ENCODE measurements around the gene SEPHS2. TPM values are rescaled to one million over a fixed set of nuclear protein-coding genes. Genes with fewer than 3 reads are reported as not detected.
"Not testable (repeated sequence)": the region's sequence is repeated elsewhere in the genome, so short reads cannot be mapped to it uniquely, and the experiment has no call there.

The SEPHS2 gene, protein sequence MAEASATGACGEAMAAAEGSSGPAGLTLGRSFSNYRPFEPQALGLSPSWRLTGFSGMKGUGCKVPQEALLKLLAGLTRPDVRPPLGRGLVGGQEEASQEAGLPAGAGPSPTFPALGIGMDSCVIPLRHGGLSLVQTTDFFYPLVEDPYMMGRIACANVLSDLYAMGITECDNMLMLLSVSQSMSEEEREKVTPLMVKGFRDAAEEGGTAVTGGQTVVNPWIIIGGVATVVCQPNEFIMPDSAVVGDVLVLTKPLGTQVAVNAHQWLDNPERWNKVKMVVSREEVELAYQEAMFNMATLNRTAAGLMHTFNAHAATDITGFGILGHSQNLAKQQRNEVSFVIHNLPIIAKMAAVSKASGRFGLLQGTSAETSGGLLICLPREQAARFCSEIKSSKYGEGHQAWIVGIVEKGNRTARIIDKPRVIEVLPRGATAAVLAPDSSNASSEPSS
- total RNA-seq = 48.4 TPM
- long read RNA-seq, transcript SEPHS2-201 (1 exons, 2,551 nt) = major isoform, 369 of 370 reads
- long read RNA-seq, partial matches to known transcripts = 0 of 370 reads
- long read RNA-seq, other reads (novel, unspliced or antisense) = 1 of 370 reads

DNA sequence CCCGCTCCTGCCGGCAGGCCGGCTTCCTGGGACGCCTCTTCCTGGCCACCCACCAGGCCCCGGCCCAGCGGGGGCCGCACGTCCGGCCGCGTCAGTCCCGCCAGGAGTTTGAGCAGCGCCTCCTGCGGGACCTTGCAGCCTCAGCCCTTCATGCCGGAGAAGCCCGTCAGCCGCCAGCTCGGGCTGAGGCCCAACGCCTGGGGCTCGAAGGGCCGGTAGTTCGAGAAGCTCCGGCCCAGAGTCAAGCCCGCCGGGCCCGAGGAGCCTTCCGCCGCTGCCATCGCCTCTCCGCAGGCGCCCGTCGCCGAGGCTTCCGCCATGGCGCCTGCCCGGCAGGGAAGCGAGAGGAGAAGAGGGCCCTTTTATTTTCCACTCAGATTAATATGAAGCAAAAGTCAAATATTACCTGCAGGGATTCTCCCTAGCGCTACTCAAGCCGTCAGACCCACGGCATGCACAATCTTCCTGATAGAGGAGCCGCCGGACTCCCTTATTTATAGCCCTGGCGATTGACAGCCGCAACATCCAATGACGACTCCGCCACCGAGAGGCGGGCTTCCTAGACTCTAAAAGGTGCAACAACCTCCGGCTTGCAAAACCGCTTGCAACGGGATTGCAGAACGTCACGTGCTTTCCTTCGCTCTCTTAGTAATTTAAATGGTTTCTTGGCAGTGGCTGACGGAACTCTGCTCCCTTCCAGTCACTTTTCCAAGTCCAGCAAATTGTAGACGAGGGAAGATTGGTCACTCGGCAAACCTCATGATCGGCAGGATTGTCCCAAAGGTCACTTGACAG, at the start of gene SEPHS2:
SEPHS2 (minus strand) TSS at position 467 of the 795 bp plus-strand sequence; CDS start at position 320, 147 bp downstream.
- DNase-seq (ENCODE audit: low spot score) = peak; percentile 97

GRCh38 chr16:30494709-30495108, 49.0 kb upstream of the SEPHS2 start:
- DNase-seq (ENCODE audit: low spot score) = no peak

- no peak for DNase-seq (ENCODE audit: low spot score)
Observed at GRCh38 chr16:30493941-30494488, 48.3 kb upstream of the SEPHS2 start.

DNA sequence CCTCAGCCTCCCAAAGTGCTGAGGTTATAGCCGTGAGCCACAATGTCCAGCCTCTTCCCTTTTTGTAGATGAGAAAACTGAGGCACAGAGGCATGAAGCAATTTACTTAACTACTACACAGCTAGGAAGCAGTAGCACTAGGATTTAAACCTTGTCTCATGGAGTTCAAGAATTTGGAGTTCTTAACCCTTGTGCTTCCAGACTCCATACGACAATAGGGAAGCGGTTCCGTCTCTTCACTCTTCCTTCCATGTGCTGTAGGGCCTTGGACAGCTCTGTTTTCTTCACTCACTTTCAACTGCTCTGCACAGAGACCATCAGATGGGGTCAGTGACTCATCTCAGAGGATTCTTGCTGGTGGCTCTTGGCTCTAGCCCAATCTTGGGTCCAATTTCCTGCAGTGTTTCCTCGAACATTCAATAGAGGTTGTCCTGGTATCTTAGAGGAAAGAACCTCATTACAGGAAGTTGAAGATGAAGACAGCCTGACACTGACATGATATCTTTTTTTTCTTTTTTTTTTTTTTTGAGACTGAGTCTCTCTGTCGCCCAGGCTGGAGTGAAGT, 46.2 kb upstream of the SEPHS2 start:
- DNase-seq (ENCODE audit: low spot score) = no peak

GRCh38 chr16:30491229-30491628, 45.6 kb upstream of the SEPHS2 start:
- DNase-seq (ENCODE audit: low spot score) = no peak

DNA sequence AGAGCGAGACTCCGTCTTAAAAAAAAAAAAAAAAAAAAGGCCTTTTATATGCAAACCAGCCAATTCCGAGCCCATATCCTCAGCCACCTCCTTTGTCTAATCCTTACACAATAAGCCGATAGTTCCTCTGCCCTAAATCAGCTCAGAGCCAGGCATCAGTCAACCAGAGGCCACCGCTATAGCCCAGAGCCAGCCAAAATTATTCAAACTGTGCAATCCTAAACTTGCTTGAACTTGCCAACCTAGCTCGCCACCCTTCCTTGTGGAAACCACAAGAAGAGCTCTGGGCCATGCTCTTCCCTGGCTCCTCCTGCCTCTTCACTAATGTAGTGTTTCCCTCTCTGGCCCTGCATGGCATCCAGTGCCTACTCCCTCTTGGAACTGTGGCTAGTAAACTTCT, 44.5 kb upstream of the SEPHS2 start:
- DNase-seq (ENCODE audit: low spot score) = no peak

DNA sequence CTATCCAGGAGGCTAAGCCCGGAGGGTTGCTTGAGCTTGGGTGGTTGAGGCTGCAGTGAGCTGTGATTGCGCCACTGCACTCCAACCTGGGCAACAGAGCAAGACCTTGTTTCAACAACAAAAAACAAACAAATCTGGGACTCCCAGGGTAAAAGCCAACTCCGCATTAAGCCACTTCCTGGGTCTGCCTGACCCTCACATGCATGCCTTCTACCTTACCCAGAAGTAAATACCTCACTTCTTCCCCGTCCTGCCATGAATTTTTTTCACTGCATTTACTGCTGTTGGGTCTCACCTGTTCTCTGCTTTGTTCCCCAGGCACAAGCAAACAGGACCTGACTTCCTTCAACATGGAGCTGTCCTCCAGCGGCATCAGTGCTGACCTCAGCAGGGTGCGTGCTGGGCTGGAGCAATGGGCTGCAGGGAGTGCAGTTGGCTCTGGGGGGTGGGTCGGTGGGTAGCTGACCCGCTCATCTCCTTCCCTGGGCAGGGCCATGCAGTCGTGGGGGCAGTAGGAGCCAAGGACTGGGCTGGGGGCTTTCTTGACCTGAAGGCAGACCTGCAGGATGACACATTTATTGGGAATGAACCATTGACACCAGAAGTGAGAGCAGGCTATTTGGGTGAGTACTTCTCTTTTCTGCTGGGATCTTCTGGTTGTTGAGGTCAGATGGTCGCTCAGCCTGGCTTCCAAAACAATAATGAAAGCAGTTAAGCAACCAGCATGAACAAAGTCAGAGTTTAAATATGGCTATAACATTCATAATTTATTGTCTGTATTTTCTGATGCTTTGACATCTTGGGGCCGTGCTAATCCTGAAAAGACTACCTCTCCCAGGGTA, 43.3 kb upstream of the SEPHS2 start:
- no peak for DNase-seq (ENCODE audit: low spot score)

DNA sequence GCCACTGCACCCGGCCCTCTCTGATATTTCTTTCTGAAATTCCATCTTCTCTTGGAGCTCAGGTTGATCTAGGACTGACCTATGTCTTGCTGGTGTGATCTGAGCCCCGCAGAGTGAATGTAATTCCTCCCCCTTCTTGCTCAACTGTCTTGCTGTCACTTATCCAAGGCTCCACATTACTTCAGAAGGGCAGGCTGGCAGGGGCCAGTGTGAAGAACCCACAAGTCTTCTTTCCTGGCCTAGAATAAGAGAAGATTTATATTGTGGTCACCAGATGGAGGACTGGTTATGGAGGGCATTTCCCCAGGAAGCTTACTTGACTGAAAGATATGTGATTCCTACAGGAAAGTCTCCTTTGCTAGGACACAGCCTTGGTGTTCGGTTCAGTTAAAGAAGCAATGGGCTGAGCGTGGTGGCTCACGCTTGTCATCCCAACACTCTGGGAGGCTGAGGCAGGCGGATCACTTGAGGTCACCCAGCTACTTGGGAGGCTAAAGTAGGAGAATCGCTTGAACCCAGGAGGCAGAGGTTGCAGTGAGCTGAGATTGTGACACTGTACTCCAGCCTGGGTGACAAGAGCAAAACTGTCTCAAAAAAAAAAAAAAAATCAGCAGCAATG, 40.3 kb upstream of the SEPHS2 start:
- no peak for DNase-seq (ENCODE audit: low spot score)

- DNase-seq (ENCODE audit: low spot score) = no peak
Observed at GRCh38 chr16:30484887-30485286, 39.2 kb upstream of the SEPHS2 start.

DNA sequence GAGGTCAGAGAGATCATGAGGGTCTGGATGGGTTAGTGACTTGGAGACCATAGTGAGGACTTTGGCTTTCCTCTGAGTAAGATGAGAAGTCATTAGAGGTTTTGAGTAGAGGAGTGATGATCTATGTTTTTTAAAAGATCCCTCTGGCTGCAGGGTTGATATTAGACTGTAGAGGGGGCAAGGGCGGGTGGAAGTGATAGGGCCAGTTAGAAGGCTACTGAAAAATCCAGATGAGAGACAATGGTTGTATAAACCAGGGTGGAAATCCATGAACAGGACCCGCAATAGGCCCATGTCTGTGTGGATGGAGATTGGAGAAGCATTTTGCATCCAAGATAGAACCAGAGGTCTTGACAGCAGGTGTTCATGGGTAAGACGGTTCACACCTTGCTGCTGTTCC, 36.7 kb upstream of the SEPHS2 start:
- no peak for DNase-seq (ENCODE audit: low spot score)

- no peak for DNase-seq (ENCODE audit: low spot score)
Observed at GRCh38 chr16:30481381-30481780, 35.7 kb upstream of the SEPHS2 start.

DNA sequence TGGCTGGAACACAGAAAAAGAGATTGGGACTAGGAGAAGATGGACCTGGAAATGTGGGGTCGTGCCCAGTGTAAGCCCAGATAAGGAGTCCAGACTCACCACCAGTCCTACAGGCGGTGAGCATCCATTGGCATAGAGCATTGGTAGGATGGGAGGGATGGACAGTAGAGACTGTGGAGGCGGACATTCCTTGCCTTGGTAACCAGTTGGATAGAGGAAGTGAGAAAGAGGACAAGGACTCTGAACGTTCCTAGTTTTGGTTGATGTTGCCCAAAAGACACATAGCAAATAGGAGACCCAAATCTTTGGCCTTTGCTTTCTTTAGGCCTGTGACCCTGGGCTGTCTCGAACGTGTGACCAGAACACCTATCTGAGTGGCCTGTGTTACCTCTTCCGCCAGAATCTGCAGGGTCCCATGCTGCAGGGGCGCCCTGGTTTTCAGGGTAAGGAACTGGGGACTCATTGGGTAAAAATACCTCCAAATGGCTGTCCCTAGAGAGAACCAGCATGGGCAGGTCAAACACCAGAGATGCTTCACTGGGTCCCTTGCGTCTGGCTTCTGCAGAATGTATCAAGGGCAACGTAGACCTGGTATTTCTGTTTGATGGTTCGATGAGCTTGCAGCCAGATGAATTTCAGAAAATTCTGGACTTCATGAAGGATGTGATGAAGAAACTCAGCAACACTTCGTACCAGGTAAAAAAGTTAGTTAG, 33.2 kb upstream of the SEPHS2 start:
- no peak for DNase-seq (ENCODE audit: low spot score)

GRCh38 chr16:30477773-30478172, 32.1 kb upstream of the SEPHS2 start:
- not testable (repeated sequence) for DNase-seq (ENCODE audit: low spot score)

DNA sequence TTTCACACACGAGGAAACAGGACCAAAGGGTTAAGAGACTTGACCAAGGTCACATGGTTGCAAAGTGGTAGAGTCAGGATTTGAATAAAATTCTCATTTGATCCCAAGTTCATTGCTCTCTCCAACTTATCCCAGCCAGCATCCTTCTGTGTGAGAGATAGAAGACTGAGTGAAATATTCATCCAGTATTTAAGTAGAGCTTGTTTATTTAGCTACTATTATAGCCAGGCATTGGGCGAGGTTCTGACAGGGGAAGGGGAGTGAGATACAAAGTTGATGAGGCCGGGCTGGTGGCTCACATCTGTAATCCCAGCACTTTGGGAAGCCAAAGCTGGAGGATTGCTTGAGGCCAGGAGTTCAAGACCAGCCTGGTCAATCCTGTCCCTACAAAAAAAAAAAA, 31.3 kb upstream of the SEPHS2 start:
- DNase-seq (ENCODE audit: low spot score) = no peak

DNA sequence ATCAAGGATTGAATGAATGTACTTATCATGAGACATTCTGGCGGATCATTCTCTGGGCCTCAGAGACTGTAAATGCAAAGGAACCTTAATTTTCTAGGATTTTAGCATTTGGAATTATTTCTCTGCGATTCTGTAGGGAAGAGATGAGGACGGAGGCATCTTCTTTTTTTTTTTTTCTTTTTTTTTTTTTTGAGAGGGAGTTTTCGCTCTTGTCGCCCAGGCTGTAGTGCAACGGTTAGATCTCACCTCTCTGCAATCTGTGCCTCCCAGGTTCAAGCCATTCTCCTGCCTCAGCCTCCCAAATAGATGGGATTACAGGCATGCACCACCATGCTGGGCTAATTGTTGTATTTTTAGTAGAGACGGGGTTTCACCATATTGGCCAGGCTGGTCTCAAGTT, 29.0 kb upstream of the SEPHS2 start:
- no peak for DNase-seq (ENCODE audit: low spot score)

DNA sequence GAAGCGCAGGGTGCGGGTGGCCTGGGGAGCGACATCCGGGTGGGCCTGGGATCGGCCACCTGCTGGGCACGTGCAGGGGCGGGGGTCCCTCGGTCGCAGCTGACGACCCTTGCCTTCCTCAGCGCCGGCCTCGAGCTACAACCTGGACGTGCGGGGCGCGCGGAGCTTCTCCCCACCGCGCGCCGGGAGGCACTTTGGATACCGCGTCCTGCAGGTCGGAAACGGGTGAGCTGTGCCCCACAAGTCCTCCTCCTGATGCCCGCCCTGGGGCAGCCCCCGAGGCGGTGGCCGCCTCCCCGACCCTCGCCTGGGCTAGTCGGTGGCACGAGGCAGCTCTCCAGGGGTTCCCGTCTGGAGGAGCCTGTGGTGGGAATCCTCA, 28.4 kb upstream of the SEPHS2 start:
- DNase-seq (ENCODE audit: low spot score) = no peak

GRCh38 chr16:30473231-30474073, 27.8 kb upstream of the SEPHS2 start:
- no peak for DNase-seq (ENCODE audit: low spot score)

- no peak for DNase-seq (ENCODE audit: low spot score)
Observed at GRCh38 chr16:30472328-30472942, 26.8 kb upstream of the SEPHS2 start, which contains the start of gene ITGAL. Gene ITGAL (plus strand): TSS chr16:30472742. CDS start chr16:30472838, 96 bp downstream.

Data from mesenteric fat pad (tissue), 1 donor.